HepG2 (cell line): ENCODE measurements around the gene KIF3C. TPM values are rescaled to one million over a fixed set of nuclear protein-coding genes. Genes with fewer than 3 reads are reported as not detected.

Experiments
- CBX2 ChIP-seq, 2 experiments: fragments of 200-600 bp in 1 of 2; sonication (generic); formaldehyde crosslinking in 1 of 2; IDR thresholded peaks; 2 replicates each; pipeline versions ENCODE4 v1.7.0 to v1.8.1; 2018 to 2022; ENCODE audit warnings: low read depth in 2 of 2, low read length in 1 of 2, mild to moderate bottlenecking in 1 of 2, missing genetic modification reagents in 1 of 2
- FOXC1 ChIP-seq: sonication (generic); formaldehyde crosslinking; IDR thresholded peaks from 2 replicates; pipeline ENCODE4 v1.8.0; 2022; ENCODE audit warnings: mild to moderate bottlenecking, missing genetic modification reagents, borderline replicate concordance
- GATAD1 ChIP-seq: IDR thresholded peaks from 2 replicates; pipeline ENCODE4 v1.6.1; 2016; ENCODE audit warnings: missing genetic modification reagents, missing compliant biosample characterization
- GFI1 ChIP-seq: sonication (generic); formaldehyde crosslinking; IDR thresholded peaks from 2 replicates; pipeline ENCODE4 v1.5.0; 2020; ENCODE audit warnings: missing genetic modification reagents, mild to moderate bottlenecking, borderline replicate concordance
- GLI4 ChIP-seq: sonication (generic); formaldehyde crosslinking; IDR thresholded peaks from 2 replicates; pipeline ENCODE4 v1.5.1; 2020; ENCODE audit warnings: missing genetic modification reagents, mild to moderate bottlenecking, moderate library complexity, borderline replicate concordance
- HIVEP1 ChIP-seq: sonication (generic); formaldehyde crosslinking; IDR thresholded peaks from 2 replicates; pipeline ENCODE4 v1.4.0; 2020; ENCODE audit warnings: mild to moderate bottlenecking, missing genetic modification reagents
- MIER3 ChIP-seq: IDR thresholded peaks from 2 replicates; pipeline ENCODE4 v1.6.1; 2016; ENCODE audit warnings: missing compliant biosample characterization, borderline replicate concordance
- NFYC ChIP-seq: IDR thresholded peaks from 2 replicates; pipeline ENCODE4 v1.6.1; 2016; ENCODE audit warnings: missing genetic modification reagents, missing compliant biosample characterization
- PHF5A ChIP-seq: IDR thresholded peaks from one replicate; pipeline ENCODE4 v1.6.1; 2018; ENCODE audit warnings: low read depth, missing genetic modification reagents; ENCODE audit not compliant: unreplicated experiment
- POGZ ChIP-seq: sonication (generic); formaldehyde crosslinking; IDR thresholded peaks from 2 replicates; pipeline ENCODE4 v1.4.0; 2020; ENCODE audit warnings: mild to moderate bottlenecking, missing genetic modification reagents
- PRMT3 ChIP-seq: sonication (generic); formaldehyde crosslinking; IDR thresholded peaks from 2 replicates; pipeline ENCODE4 v1.8.1; 2022; ENCODE audit warnings: low read depth, mild to moderate bottlenecking, moderate library complexity, missing genetic modification reagents, borderline replicate concordance
- REL ChIP-seq: sonication (generic); formaldehyde crosslinking; conservative IDR thresholded peaks from 2 replicates; pipeline ENCODE4 v1.8.0; 2022; ENCODE audit warnings: mild to moderate bottlenecking, missing genetic modification reagents, moderate library complexity
- SALL1 ChIP-seq: sonication (generic); formaldehyde crosslinking; IDR thresholded peaks from 2 replicates; pipeline ENCODE4 v1.8.0; 2022; ENCODE audit warnings: mild to moderate bottlenecking, missing genetic modification reagents
- SP4 ChIP-seq: sonication (generic); formaldehyde crosslinking; IDR thresholded peaks from 2 replicates; pipeline ENCODE4 v1.8.1; 2023; ENCODE audit warnings: mild to moderate bottlenecking, missing genetic modification reagents
- THAP11 ChIP-seq: IDR thresholded peaks from 2 replicates; pipeline ENCODE4 v1.6.1; 2016; ENCODE audit warnings: missing biosample characterization, missing genetic modification reagents
- ZFP36L2 ChIP-seq: sonication (generic); formaldehyde crosslinking; IDR thresholded peaks from 2 replicates; pipeline ENCODE4 v1.4.0; 2020; ENCODE audit warnings: missing genetic modification reagents
- ZNF451 ChIP-seq: sonication (generic); formaldehyde crosslinking; IDR thresholded peaks from 2 replicates; pipeline ENCODE4 v1.5.0; 2020; ENCODE audit warnings: mild to moderate bottlenecking, missing genetic modification reagents
- ZNF672 ChIP-seq: sonication (generic); formaldehyde crosslinking; IDR thresholded peaks from 2 replicates; pipeline ENCODE4 v1.8.1; 2022; ENCODE audit warnings: missing genetic modification reagents
- ZNF674 ChIP-seq: sonication (generic); formaldehyde crosslinking; IDR thresholded peaks from 2 replicates; pipeline ENCODE4 v1.5.0; 2020; ENCODE audit warnings: low read depth, mild to moderate bottlenecking, missing genetic modification reagents
- ZNF878 ChIP-seq: sonication (generic); formaldehyde crosslinking; IDR thresholded peaks from 2 replicates; pipeline ENCODE4 v1.8.1; 2023; ENCODE audit warnings: mild to moderate bottlenecking, missing genetic modification reagents, moderate library complexity
- polyA plus RNA-seq, 8 experiments: library from polyadenylated mRNA; depleted of rRNA in 3 of 8; stranded (reverse) in 7 of 8; unstranded in 1 of 8; fragments of >200 nt; fragmentation: Illumina TruSeq in 4 of 8; extraction: Trizol in 4 of 8; gene quantifications; 2 replicates each; pipeline versions ENCODE4 v1.2.1 to v1.2.3, GENCODE V29; 2011 to 2016; ENCODE audit warnings: low read depth in 4 of 8, missing spikeins in 1 of 8, mixed read lengths in 1 of 8; ENCODE audit not compliant: insufficient read depth in 1 of 8
- total RNA-seq, 5 experiments: library from RNA; depleted of rRNA; stranded (reverse); fragments of >200 nt; fragmentation: Illumina TruSeq; extraction: Trizol; gene quantifications; 2 replicates each; pipeline ENCODE4 v1.2.3, GENCODE V29; 2016; ENCODE audit warnings: low read depth in 1 of 5
- TF ChIP-seq, protein P1 (sequence below): sonication (generic); formaldehyde crosslinking; IDR thresholded peaks from 2 replicates; pipeline ENCODE4 v1.4.0; 2020; ENCODE audit warnings: missing genetic modification reagents
- TF ChIP-seq, protein P2 (sequence below): sonication (generic); formaldehyde crosslinking; IDR thresholded peaks from 2 replicates; pipeline ENCODE4 v1.4.0; 2020; ENCODE audit warnings: mild to moderate bottlenecking, missing genetic modification reagents
- TF ChIP-seq, protein P3 (sequence below): sonication (generic); formaldehyde crosslinking; IDR thresholded peaks from 2 replicates; pipeline ENCODE4 v1.5.0; 2020; ENCODE audit warnings: missing genetic modification reagents
- TF ChIP-seq, protein P4 (sequence below): sonication (generic); formaldehyde crosslinking; IDR thresholded peaks from 2 replicates; pipeline ENCODE4 v1.5.1; 2020; ENCODE audit warnings: missing genetic modification reagents, mild to moderate bottlenecking, borderline replicate concordance

Gene KIF3C
- total and polyA plus RNA-seq, 2 of the 13 experiments (the other 11 are each of a cell fraction or from before 2014, with no cell fraction given): 3.6 to 4.9 TPM

DNA sequence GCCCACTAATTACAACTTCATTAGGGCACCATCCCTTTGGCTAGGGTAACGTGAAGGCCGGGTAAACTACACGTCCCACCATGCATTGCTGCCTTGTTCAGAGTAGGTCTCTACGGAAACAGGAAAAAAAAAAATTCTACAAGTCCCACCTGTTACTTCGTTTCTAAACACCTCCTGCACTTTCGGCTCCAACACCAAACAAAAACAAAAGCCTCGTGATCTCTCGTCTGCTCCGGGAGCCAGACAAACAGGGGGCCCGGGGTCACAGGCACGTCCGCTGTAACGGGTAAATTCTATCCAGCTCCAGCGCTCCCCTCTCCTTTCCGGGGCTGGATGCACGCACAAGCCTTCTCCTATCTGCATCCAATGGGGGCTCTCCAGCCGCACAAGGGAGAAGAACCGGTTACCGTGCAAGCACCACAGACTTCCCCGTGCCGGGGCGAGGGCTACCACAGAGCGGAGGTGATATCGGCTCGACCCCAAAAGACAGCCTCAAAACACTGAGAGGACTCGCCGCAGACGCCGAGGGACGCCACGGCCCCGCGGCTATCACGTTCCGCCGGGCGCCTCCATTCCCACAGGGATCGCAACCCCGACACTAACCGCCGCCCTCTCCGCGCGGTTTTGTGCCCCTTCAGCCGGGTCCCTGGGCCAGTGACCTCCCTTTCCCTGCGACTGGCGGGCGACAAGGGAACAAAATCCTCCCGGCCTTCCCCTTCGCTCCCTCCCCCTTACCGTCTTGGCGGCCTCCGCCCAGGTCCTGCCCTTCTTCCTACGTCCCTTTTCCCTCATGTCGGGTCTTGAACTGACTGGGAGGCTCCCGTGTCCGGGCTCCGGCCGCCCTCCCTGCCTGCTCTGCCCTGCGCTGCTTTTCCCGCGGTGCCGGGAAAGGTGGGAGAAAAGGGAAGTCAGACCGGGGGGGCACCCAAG, 104.6 kb downstream of the KIF3C start (continued):
- no peak for TF ChIP-seq PRMT3
- TF ChIP-seq NFYC: no peak; the same call in 1 of the 2 replicates
- peak; percentile 27; the same call in 1 of the 2 replicates for TF ChIP-seq SALL1 (CRISPR knock-in tag)
- no peak for TF ChIP-seq ZNF674 (CRISPR knock-in tag)
- TF ChIP-seq ZNF451 (CRISPR knock-in tag): no peak
- TF ChIP-seq POGZ (CRISPR knock-in tag): peak; percentile 61
- peak; percentile 14; the same call in 1 of the 2 replicates for TF ChIP-seq ZFP36L2
- 0 out of 2 replicates have a peak, but pooled peaks have one; percentile 25 for TF ChIP-seq REL (CRISPR knock-in tag)
- no peak for TF ChIP-seq CBX2 (IDR thresholded peaks at IDR 0.05; ENCODE audit: low read depth, low read length)
- TF ChIP-seq CBX2 (CRISPR knock-in tag; IDR thresholded peaks at IDR 0.05; ENCODE audit: low read depth): no peak
- TF ChIP-seq, protein P1, sequence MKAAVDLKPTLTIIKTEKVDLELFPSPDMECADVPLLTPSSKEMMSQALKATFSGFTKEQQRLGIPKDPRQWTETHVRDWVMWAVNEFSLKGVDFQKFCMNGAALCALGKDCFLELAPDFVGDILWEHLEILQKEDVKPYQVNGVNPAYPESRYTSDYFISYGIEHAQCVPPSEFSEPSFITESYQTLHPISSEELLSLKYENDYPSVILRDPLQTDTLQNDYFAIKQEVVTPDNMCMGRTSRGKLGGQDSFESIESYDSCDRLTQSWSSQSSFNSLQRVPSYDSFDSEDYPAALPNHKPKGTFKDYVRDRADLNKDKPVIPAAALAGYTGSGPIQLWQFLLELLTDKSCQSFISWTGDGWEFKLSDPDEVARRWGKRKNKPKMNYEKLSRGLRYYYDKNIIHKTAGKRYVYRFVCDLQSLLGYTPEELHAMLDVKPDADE: no peak
- TF ChIP-seq ZNF672: no peak
- TF ChIP-seq GLI4: peak; percentile 61; the same call in 1 of the 2 replicates
- TF ChIP-seq GATAD1: peak; percentile 66
- TF ChIP-seq, protein P2, sequence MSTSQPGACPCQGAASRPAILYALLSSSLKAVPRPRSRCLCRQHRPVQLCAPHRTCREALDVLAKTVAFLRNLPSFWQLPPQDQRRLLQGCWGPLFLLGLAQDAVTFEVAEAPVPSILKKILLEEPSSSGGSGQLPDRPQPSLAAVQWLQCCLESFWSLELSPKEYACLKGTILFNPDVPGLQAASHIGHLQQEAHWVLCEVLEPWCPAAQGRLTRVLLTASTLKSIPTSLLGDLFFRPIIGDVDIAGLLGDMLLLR: no peak
- no peak; the same call in 1 of the 2 replicates for TF ChIP-seq ZNF878 (CRISPR knock-in tag)
- TF ChIP-seq MIER3 (CRISPR knock-in tag): peak; percentile 68; the same call in 1 of the 2 replicates
- TF ChIP-seq FOXC1 (CRISPR knock-in tag): peak; percentile 52; the same call in 1 of the 2 replicates
- no peak; the same call in 1 of the 2 replicates for TF ChIP-seq SP4 (CRISPR knock-in tag)
- TF ChIP-seq HIVEP1 (CRISPR knock-in tag): peak; percentile 79
- TF ChIP-seq, protein P3, sequence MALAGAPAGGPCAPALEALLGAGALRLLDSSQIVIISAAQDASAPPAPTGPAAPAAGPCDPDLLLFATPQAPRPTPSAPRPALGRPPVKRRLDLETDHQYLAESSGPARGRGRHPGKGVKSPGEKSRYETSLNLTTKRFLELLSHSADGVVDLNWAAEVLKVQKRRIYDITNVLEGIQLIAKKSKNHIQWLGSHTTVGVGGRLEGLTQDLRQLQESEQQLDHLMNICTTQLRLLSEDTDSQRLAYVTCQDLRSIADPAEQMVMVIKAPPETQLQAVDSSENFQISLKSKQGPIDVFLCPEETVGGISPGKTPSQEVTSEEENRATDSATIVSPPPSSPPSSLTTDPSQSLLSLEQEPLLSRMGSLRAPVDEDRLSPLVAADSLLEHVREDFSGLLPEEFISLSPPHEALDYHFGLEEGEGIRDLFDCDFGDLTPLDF (CRISPR knock-in tag): no peak
- no peak for TF ChIP-seq PHF5A (CRISPR knock-in tag)
- TF ChIP-seq, protein P4, sequence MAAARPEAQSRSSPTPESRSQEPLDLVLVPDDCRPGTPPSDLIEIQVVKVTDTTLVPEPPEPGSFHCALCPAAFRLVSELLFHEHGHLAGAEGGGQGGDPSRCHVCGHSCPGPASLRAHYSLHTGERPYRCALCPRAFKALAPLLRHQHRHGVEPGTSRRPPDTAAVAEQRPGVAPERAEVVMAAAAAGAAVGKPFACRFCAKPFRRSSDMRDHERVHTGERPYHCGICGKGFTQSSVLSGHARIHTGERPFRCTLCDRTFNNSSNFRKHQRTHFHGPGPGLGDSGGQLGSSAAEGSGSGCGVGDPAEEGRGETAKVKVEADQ: peak; percentile 77; the same call in 1 of the 2 replicates
- TF ChIP-seq THAP11 (CRISPR knock-in tag): peak; percentile 97
- peak; percentile 56; the same call in 1 of the 2 replicates for TF ChIP-seq GFI1 (CRISPR knock-in tag)
